DMS53 treated with DMSO at 0.1 percent for 48 hours (cell line): ENCODE results near the gene EFNB2.

Experiments used
- DNase-seq: peaks from one replicate; lab custom pipeline; 2025; ENCODE audit not compliant: unreplicated experiment; lab: John Stamatoyannopoulos, UW

The EFNB2 gene

DNA sequence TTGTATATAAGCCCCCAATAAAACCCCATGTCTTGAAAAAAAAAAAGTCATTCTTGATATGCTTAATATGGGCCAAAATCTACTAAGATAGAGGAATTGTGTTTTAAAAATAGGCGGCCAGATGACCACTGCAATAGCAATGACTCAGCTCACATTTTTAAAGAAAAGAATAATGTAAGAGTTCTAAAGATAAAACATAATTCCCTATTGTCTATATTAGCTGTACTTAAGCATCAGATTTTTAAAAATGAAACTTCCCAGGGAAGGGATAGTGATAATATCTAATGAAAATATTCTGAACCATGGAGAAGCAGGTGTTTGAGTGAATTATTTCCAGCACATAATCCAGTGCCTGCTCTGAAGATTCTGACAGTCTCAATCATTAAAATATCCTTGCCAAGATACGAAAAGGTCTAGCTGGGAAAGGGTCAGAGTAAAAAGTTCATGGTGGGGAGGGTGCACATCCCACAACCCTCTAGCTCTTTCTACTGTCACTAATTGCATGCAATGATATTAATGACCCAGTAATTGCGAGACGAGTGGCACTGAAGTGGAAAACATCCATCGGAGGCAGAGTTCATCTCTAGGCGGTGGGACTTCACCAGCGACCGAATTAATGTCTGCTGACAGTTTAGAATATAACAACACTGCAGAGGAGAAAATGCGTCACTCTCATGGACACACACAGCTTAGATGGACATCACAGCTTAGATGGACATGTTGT lies 31.6 kb downstream of the EFNB2 start:
- no peak for DNase-seq

DNA sequence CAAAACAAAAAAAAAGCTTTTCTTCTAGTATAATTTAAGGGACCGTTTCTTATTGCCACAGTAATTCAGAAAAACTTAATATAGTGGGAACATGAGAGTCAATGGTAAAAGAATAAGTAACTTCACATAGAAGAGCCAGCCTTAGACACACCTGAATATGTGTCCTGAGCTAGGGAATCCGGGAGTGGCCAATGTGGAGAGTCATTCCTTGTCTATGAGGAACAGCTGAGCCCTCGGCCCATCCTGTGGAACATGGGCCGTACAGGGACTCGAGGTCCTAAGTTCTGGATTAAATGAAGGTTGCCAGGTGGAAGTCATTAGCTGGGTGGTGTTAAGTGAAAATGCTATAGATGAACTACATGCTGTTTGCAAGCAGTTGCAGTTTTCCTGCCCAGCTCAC lies 32.2 kb downstream of the EFNB2 start:
- no peak for DNase-seq

DNA sequence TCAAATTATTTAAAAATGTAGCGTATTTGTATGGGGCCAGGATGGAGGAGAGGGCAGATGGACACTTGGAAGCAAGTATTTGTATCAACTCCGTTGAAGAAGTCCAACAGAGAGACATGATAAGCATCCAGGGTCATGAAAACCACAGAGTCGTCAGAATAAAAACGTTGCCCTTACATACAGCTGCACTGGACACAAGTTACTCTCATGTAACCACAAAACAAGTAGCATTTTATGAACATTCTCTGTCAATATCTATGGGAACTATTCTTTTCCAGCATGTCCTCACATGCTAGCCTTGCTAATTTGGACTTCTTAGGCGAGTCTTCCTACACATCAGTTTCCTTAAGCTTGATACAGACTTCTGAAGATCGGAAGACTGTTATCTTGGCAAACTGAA lies 35.0 kb downstream of the EFNB2 start:
- no peak for DNase-seq

GRCh38 chr13:106499896-106500295 lies 35.6 kb downstream of the EFNB2 start:
- DNase-seq = no peak

GRCh38 chr13:106499113-106499512 lies 36.3 kb downstream of the EFNB2 start:
- no peak for DNase-seq

- DNase-seq = no peak
These were observed 36.9 kb downstream of the EFNB2 start for GRCh38 chr13:106498571-106498970.

DNA sequence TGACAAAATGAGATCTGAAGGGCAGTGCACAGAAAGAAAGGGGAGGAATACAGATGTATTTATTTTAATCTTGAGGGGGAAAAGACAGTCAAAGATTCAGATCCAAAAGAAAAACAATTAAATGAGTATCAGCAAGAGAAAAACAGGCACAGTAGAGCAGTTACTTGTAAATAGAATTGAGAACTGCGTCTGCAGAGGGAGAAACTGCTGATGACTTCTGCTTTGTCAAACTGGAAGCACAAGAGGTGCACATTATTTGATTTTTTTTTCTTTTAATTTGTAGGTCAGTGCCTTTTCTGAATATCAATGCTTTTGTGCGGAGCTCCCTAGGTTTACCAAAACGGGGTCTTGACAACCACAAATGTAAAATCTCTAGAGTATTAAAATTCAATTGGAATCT lies 37.3 kb downstream of the EFNB2 start:
- no peak for DNase-seq

DNA sequence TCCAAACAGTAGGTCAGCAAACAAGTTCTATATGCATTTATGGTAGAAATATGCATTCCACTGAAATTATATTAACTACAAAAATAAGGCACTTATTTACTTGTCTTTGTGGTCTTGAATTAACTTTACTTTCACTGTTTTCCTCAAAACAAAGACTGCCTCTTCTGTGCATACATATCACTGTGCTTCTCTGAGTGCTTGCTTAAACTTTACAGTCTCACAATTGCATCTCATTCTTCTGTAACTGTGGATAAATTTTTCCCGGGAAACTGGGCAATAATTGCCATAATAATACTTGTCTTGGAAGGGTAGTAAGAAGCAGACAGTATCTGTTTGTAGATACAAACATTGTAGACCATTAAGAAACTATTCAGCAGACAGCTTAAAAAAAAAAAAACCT lies 38.4 kb downstream of the EFNB2 start:
- no peak for DNase-seq

DNA sequence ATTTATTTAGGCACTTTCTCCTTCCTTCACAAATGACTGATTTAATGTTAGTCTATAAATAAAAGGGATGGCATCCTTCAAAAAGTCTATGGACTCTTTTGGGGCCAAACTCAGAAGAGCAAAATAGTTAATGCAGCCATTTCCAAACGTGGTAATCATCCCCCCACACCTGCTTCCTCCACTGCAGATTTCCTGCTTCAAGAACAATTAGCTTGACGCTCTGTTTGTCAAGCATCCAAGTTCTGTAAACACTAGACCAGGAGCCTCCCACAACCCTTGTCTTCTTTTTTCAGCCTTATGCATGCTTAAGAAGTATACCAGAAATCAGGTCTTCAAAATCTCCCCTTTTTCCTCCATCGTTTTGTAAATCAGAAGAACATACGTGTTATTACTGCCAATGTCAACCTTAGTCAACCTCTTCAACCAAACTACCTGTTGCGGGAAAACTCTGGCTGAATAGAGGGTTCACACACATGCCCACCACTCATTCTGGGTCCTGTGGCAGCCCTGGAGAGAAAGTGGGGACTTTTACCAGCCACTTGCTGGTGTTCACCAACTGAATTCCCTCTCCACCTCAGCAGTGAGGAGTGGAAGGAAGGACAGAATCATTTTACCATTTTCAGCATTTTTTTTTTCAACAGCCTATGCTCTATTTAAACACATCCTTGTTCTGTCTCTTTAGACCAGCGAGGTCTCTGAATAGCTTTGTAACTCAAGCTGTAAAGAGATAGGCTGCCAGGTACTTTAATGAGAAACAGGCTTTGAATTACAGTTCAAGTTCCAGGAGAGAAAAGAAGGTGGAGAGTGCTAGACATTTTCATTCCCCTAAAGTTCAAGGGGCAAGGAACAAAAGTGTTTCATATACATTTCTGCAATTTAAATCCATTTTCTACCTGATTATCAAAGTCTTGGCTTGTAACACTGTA lies 39.1 kb downstream of the EFNB2 start:
- no peak for DNase-seq

DNA sequence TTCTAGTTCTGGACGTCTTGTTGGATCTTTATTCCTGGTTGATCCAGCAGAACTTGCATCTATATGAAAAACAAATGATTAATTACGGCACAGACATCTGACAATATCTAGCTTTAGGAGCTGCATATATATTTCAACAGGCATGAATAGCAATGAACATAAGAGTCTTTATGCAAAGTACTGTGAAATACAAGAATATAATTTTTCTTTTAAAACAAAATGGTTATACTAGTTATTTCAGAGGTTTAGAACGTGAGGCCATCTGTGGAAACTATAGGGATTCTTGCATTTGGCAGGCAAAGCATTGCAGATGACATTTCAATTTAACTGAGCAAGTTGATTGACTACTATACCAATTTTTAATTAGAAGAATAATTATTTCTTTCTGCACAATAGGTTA lies 40.5 kb downstream of the EFNB2 start:
- no peak for DNase-seq

GRCh38 chr13:106494506-106494905 lies 41.0 kb downstream of the EFNB2 start:
- no peak for DNase-seq

GRCh38 chr13:106493533-106494220 lies 41.8 kb downstream of the EFNB2 start:
- no peak for DNase-seq

DNA sequence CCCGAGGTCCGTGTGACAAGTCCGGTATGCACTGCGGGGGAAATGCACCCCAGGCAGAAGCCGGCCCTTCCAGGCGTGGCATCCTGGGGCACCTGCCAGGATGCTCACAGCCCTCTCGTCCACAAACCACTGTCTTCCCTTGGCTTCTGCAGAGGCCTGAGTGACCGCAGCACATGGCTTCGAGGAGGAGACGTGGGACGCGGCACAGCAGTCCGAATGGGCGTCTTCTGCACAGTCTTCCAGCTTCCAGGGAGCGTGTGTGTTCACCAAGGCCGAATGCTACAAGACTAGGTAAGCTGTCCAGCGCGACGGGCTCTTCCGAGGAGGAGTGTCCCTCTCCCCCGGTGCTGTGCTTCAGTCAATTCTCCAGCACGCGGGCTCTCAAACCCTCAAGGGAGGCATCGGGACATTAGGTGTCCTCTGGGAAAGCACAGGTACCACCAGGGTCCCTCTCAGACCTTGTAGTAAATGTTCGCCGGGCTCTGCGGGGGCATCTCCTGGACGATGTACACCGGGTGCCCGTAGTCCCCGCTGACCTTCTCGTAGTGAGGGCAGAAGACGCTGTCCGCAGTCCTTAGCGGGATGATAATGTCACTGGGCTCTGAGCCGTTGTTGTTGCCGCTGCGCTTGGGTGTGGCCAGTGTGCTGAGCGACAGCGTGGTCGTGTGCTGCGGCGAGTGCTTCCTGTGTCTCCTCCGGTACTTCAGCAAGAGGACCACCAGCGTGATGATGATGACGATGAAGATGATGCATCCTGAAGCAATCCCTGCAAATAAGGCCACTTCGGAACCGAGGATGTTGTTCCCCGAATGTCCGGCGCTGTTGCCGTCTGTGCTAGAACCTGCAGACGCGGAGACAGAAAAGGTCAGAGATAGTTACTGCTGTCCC lies 42.6 kb downstream of the EFNB2 start:
- DNase-seq = no peak

DNA sequence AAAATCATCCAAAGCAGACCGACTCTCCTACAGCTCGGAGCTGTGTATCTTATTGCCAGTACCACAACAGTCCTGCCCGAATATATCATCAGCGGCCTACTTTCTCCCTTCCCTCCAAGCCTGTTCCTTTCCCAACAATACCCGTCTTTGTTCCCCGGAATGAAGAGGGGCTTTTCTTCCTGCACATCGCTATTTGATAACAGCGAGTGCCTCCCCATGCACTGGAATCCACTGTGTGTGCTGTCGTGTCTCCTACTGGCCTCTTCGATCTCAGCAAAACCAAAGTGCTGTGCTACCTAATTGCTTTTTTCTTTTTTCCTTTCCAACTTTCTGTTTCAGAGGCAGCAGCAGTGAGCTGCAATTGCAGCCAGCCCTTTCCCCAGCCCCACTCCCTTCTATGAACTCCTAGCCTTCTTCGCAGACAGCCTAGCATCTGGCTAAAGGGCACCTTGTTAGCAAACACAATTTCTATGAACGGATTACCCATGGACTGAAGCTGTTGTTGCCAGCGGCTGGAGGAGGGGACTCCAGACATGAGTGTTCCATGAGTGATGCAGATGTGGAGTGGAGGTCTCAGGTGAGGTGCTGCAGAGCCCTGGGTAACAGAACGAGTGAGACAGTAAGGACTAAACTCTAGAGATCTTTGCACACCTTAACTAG lies 43.4 kb downstream of the EFNB2 start:
- no peak for DNase-seq

- no peak for DNase-seq
These were observed 44.0 kb downstream of the EFNB2 start for GRCh38 chr13:106491463-106491862.

DNA sequence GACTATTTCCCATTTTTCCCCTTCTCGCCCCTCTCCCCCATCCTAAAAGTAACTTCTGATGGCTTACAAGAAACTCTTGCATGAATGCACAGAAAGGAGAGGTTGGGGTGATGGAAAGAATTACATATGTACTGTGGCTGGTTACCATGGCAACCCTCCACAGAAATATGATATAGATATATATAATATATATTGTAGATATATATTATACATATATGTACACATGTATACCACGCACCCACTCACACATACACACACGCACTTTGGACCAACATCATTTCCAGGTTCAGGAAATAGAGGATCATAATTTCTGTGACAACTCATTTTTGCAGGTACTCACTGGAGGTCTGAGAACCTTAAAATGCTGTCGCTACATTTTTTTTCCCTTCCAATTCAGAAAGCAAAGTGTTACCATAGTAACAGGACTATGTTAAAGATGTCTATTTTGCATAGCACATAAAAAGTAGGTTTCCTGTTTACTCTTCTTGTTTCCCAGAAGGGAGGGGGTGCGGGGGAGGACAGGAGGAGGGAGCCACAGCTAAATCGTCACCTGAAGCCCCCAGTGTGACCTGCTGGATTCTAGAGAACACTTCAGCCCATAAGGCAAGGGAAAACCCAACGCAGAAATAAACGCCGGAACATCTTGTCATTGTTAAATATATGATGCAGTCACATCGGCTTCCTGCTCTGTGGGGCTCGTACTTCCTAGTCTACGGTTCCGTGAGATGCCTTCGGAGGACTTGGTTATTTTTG lies 44.7 kb downstream of the EFNB2 start:
- DNase-seq = no peak

DNA sequence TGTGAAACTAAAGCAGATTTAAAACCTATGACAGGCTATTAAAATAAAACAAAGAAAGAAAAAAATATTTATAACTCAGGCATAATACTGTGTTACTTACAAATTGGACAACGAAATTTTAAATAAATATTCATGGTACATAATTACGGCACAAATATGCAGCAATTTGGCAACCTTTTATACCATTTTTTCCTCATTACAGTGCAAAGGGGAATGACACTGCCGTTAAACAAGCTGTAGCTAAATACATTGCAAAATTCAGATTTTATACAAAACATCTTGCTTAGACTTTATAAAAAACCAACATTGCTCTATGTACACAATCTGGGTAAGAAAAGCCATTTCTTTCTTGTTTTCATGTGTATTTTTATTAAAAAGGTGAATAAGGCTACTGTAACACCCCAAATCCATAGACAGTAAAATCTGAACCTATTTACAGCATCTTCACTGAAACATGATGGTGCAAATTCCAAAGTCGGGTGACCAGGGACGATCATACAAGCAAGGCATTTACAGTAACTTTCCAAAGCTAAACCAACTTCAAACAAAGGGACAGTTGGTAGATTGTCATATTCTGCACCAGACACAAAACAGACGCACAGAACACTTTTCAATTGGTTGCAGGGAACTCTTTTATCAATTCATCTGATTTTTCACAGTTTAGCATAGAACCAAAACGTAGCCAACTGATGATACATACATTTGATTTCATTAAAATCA lies 45.5 kb downstream of the EFNB2 start:
- DNase-seq = no peak

GRCh38 chr13:106488686-106489085 lies 46.8 kb downstream of the EFNB2 start:
- no peak for DNase-seq

GRCh38 chr13:106488076-106488475 lies 47.4 kb downstream of the EFNB2 start:
- no peak for DNase-seq
